Upper lobe of left lung (tissue), 6 donors: ENCODE data around the gene MTMR2. TPM values are rescaled to one million over a fixed set of nuclear protein-coding genes. Genes with fewer than 3 reads are reported as not detected.
A peak's percentile ranks its signal among the peaks of the same experiment; 100 is the strongest.

Experiments used
- ATAC-seq, 2 donors: fragments of 200-7000 bp; cut with Tn5 transposase; one replicate each; pipeline ENCODE4 v1.9.1; 2022; ENCODE audit warnings: mild to moderate bottlenecking in 2 of 2, moderate library complexity in 2 of 2; ENCODE audit not compliant: low FRiP score in 2 of 2
- DNase-seq, 2 donors: peaks; one replicate each; pipeline ENCODE4 v3.0.0-alpha.2; 2019 to 2020
- H3K27ac ChIP-seq, 4 donors: fragments of 200-600 bp; sonication (generic); one replicate each; pipeline ENCODE4 v1.5.1; 2016 to 2019
- H3K27me3 ChIP-seq, 4 donors: fragments of 200-600 bp; sonication (generic); one replicate each; pipeline ENCODE4 v1.5.1; 2017 to 2019
- H3K36me3 ChIP-seq, 4 donors: fragments of 200-600 bp; sonication (generic); one replicate each; pipeline ENCODE4 v1.5.1; 2016 to 2019
- H3K4me1 ChIP-seq, 4 donors: fragments of 200-600 bp; sonication (generic); one replicate each; pipeline ENCODE4 v1.5.1; 2018 to 2019
- H3K4me3 ChIP-seq, 4 donors: fragments of 200-600 bp; sonication (generic); one replicate each; pipeline ENCODE4 v1.5.1; 2017 to 2019; ENCODE audit warnings: mild to moderate bottlenecking in 2 of 4, moderate library complexity in 1 of 4
- H3K9me3 ChIP-seq, 4 donors: fragments of 200-600 bp; sonication (generic); one replicate each; pipeline ENCODE4 v1.5.1; 2018 to 2019
- EP300 ChIP-seq, 4 donors: sonication (generic); formaldehyde crosslinking; IDR thresholded peaks; one replicate each; pipeline ENCODE4 v1.5.1; 2017; ENCODE audit warnings: antibody characterized with exemption in 4 of 4, control low read depth in 2 of 4
- POLR2A ChIP-seq, 4 donors: fragments of 450-650 bp; IDR thresholded peaks; one replicate each; pipeline ENCODE4 v1.5.1; 2016 to 2017; ENCODE audit warnings: antibody characterized with exemption in 4 of 4, mild to moderate bottlenecking in 2 of 4
- POLR2AphosphoS5 ChIP-seq, 2 donors: sonication (generic); formaldehyde crosslinking; IDR thresholded peaks; one replicate each; pipeline ENCODE4 v1.5.1; 2017; ENCODE audit warnings: antibody characterized with exemption in 2 of 2
- WGBS, 2 donors: methylation state at CpG; one replicate each; pipeline ENCODE4 v1.1.5; 2017 to 2018; 5-methylcytosine and 5-hydroxymethylcytosine counted together
- total RNA-seq, 6 donors: library from RNA; depleted of rRNA in 4 of 6; stranded (reverse); fragments of >200 nt in 4 of 6; gene quantifications; one replicate each; pipeline versions ENCODE4 v1.1.0 to v1.2.1, GENCODE V29; 2016 to 2021
- TF ChIP-seq, protein P1 (sequence below), 6 experiments: fragments of 450-650 bp in 4 of 6; fragments of 200-600 bp in 2 of 6; sonication (generic) in 2 of 6; IDR thresholded peaks; one replicate each; pipeline ENCODE4 v1.5.1; 2016 to 2019; ENCODE audit warnings: antibody characterized with exemption in 6 of 6
- donor health status: DM: no; HTN: no; CAD: no; lungs with moderate emphysema.
- donor health status: DM: no; HTN: yes; CAD: no; lungs with severe emphysema.

MTMR2 gene
- total RNA-seq, 6 donors from 2014 or later = 6.3 to 32.5 (median 25.0) TPM

DNA sequence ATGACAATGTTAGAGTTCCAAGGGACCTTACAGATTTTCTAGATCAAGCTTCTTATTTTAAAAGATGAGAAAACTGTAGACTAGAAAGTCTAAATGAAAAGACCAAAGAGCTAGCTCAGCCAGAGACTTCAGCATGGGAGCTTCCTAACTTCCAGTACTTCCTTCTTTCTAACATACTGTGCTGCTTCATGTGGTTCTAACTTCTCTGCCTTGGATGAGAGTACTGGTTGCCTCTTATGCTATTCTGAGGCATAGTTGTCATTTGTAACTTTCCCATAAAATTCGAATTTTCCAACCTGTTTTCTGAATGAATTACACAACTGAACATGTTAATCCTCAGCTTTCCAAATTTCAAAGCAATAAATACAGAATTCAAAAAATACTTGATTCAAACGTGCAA is 1.8 kb downstream of the MTMR2 start:
- no peak for DNase-seq
- WGBS, 2 donors = 46 to 55% methylated on average over 2 of the region's 2 CpGs
- no peaks in the 10 kb centered on the region for H3K9me3 ChIP-seq
- no peak overlapping the region for H3K4me3 ChIP-seq
- TF ChIP-seq EP300 (IDR thresholded peaks at IDR 0.05) (no peak), POLR2A (IDR thresholded peaks at IDR 0.05) (no peak), POLR2AphosphoS5 (IDR thresholded peaks at IDR 0.05) (no peak)
- TF ChIP-seq, protein P1, sequence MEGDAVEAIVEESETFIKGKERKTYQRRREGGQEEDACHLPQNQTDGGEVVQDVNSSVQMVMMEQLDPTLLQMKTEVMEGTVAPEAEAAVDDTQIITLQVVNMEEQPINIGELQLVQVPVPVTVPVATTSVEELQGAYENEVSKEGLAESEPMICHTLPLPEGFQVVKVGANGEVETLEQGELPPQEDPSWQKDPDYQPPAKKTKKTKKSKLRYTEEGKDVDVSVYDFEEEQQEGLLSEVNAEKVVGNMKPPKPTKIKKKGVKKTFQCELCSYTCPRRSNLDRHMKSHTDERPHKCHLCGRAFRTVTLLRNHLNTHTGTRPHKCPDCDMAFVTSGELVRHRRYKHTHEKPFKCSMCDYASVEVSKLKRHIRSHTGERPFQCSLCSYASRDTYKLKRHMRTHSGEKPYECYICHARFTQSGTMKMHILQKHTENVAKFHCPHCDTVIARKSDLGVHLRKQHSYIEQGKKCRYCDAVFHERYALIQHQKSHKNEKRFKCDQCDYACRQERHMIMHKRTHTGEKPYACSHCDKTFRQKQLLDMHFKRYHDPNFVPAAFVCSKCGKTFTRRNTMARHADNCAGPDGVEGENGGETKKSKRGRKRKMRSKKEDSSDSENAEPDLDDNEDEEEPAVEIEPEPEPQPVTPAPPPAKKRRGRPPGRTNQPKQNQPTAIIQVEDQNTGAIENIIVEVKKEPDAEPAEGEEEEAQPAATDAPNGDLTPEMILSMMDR (IDR thresholded peaks at IDR 0.05) = no peak
- no peak for ATAC-seq
- no peaks in the 10 kb centered on the region for H3K36me3 ChIP-seq
- peaks cover 12 to 16% (median 14%) of the 10 kb centered on the region in 4 donors for H3K4me1 ChIP-seq
- H3K27ac ChIP-seq = peak overlapping the region in 1 of 4 donors; percentile 96
- H3K27me3 ChIP-seq = no peaks in the 10 kb centered on the region

GRCh38 chr11:95920460-95921105 is 3.3 kb downstream of the MTMR2 start:
- Histone ChIP-seq H3K36me3 (no peaks in the 10 kb centered on the region), H3K27me3 (no peaks in the 10 kb centered on the region), H3K4me3 (no peak overlapping the region), H3K4me1 (peaks cover 12 to 16% (median 15%) of the 10 kb centered on the region in 4 donors), H3K9me3 (no peaks in the 10 kb centered on the region), H3K27ac (no peak overlapping the region)
- 89 to 96% methylated on average over 3 of the region's 3 CpGs for WGBS, 2 donors
- ATAC-seq (no peak), DNase-seq (no peak)
- TF ChIP-seq POLR2A (IDR thresholded peaks at IDR 0.05) (no peak), EP300 (IDR thresholded peaks at IDR 0.05) (no peak), POLR2AphosphoS5 (IDR thresholded peaks at IDR 0.05) (no peak)
- TF ChIP-seq, protein P1 (IDR thresholded peaks at IDR 0.05) = no peak

GRCh38 chr11:95919514-95919913 is 4.4 kb downstream of the MTMR2 start:
- Histone ChIP-seq H3K4me1 (peaks cover 6 to 16% (median 10%) of the 10 kb centered on the region in 4 donors), H3K27ac (no peak overlapping the region), H3K9me3 (no peaks in the 10 kb centered on the region), H3K4me3 (no peak overlapping the region), H3K27me3 (no peaks in the 10 kb centered on the region), H3K36me3 (no peaks in the 10 kb centered on the region)
- DNase-seq (no peak), ATAC-seq (no peak)
- WGBS, 2 donors = 78 to 91% methylated on average over 3 of the region's 3 CpGs
- TF ChIP-seq, protein P1 (IDR thresholded peaks at IDR 0.05) = no peak
- TF ChIP-seq EP300 (IDR thresholded peaks at IDR 0.05) = no peak
- TF ChIP-seq POLR2AphosphoS5 (IDR thresholded peaks at IDR 0.05) = no peak
- TF ChIP-seq POLR2A (IDR thresholded peaks at IDR 0.05) = no peak

- ATAC-seq (no peak), DNase-seq (no peak)
- TF ChIP-seq, protein P1 (IDR thresholded peaks at IDR 0.05) = no peak
- TF ChIP-seq EP300 (IDR thresholded peaks at IDR 0.05) (no peak), POLR2AphosphoS5 (IDR thresholded peaks at IDR 0.05) (no peak), POLR2A (IDR thresholded peaks at IDR 0.05) (no peak)
- no peaks in the 10 kb centered on the region for H3K9me3 ChIP-seq
- no peak overlapping the region for H3K4me3 ChIP-seq
- H3K4me1 ChIP-seq = peaks cover 9 to 17% (median 13%) of the 10 kb centered on the region in 4 donors
- no peaks in the 10 kb centered on the region for H3K36me3 ChIP-seq
- no peaks in the 10 kb centered on the region for H3K27me3 ChIP-seq
- 84 to 94% methylated on average over 3 of the region's 3 CpGs for WGBS, 2 donors
- no peak overlapping the region for H3K27ac ChIP-seq
These were observed 5.2 kb downstream of the MTMR2 start for GRCh38 chr11:95918720-95919119.

GRCh38 chr11:95918056-95918455 is 5.9 kb downstream of the MTMR2 start:
- no peaks in the 10 kb centered on the region for H3K27me3 ChIP-seq
- ATAC-seq = no peak
- no peaks in the 10 kb centered on the region for H3K36me3 ChIP-seq
- 75% methylated on average over 2 of the region's 2 CpGs for WGBS, 2 donors
- H3K27ac ChIP-seq = peak overlapping the region in 1 of 4 donors; percentile 3
- no peak overlapping the region for H3K4me3 ChIP-seq
- no peaks in the 10 kb centered on the region for H3K9me3 ChIP-seq
- H3K4me1 ChIP-seq = peaks cover 6 to 17% (median 13%) of the 10 kb centered on the region in 4 donors
- no peak for DNase-seq
- no peak for TF ChIP-seq POLR2AphosphoS5 (IDR thresholded peaks at IDR 0.05)
- TF ChIP-seq, protein P1 (IDR thresholded peaks at IDR 0.05) = no peak
- no peak for TF ChIP-seq EP300 (IDR thresholded peaks at IDR 0.05)
- no peak for TF ChIP-seq POLR2A (IDR thresholded peaks at IDR 0.05)
